ENCODE measurements around the gene TMTC2.

The TMTC2 gene

DNA sequence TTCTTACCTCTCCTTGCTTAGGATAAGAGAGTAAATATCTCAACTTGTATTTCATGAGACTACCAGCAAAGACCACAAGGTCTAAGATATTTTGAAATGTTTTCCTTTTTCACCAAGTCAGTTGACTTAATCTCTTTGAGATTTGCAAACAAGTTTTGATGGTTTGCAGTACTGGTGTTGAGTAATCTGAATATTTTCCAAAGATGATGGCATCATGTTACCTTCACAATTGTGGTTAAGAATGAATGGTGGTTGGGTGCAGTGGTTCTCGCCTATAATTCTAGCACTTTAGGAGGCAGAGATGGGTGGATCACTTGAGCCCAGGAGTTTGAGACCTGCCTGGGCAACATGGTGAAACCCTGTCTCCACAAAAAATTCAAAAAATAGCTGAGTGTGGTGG is 225.7 kb downstream of the TMTC2 start:
- H3K9me3 Mint-ChIP-seq: no peaks in the 10 kb centered on the region
- no peak overlapping the region for H3K27ac Mint-ChIP-seq
- no peaks in the 10 kb centered on the region for H3K27me3 Mint-ChIP-seq
- CTCF ChIA-PET: no interaction called here
- no peak overlapping the region for H3K4me3 Mint-ChIP-seq
- no peaks in the 10 kb centered on the region for H3K4me1 Mint-ChIP-seq
- no peak for DNase-seq
- no peaks in the 10 kb centered on the region for H3K36me3 Mint-ChIP-seq

DNA sequence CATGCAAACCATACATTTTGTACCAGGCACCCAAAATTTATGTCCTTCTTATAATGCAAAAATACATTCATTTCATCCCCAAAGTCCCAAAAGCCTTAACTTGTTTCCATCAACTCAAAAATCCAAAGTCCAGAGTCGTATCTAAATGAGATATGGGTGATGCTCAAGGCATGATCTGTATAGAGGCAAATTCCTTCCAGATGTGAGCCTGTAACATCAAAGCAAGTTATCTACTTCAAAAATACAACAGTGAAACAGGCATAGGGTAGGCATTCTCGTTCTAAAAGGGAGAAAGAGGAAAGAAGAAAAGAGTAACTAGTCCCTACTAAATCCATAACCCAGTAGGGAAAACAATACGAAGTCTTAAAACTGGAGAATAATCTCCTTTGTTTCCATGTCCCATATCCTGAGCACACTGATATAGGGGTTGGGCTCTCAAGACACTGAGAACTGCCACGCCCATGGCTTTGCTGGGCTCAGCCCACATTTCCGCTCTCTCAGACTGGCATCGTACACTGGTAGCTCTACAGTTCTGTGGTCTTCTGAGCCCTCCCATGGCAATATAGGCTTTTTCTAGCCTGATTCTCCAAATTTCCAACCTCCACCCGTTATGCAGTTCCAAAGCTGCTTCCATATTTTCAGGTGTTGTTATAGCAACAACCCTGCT is 232.8 kb downstream of the TMTC2 start:
- CTCF ChIA-PET: no interaction called here
- Mint-ChIP-seq H3K27ac (no peak overlapping the region), H3K27me3 (no peaks in the 10 kb centered on the region), H3K36me3 (no peaks in the 10 kb centered on the region), H3K4me1 (no peaks in the 10 kb centered on the region), H3K4me3 (no peak overlapping the region), H3K9me3 (no peaks in the 10 kb centered on the region)
- DNase-seq: no peak

GRCh38 chr12:82923935-82924334 is 237.2 kb downstream of the TMTC2 start:
- no peak for DNase-seq
- Mint-ChIP-seq H3K4me1 (no peaks in the 10 kb centered on the region), H3K27me3 (no peaks in the 10 kb centered on the region), H3K9me3 (no peaks in the 10 kb centered on the region), H3K4me3 (no peak overlapping the region), H3K36me3 (no peaks in the 10 kb centered on the region), H3K27ac (no peak overlapping the region)
- CTCF ChIA-PET: no interaction called here

GRCh38 chr12:82926630-82927029 is 239.9 kb downstream of the TMTC2 start:
- Mint-ChIP-seq H3K36me3 (no peaks in the 10 kb centered on the region), H3K27ac (no peak overlapping the region), H3K4me1 (no peaks in the 10 kb centered on the region), H3K9me3 (no peaks in the 10 kb centered on the region), H3K27me3 (no peaks in the 10 kb centered on the region), H3K4me3 (no peak overlapping the region)
- CTCF ChIA-PET: no interaction called here
- no peak for DNase-seq

DNA sequence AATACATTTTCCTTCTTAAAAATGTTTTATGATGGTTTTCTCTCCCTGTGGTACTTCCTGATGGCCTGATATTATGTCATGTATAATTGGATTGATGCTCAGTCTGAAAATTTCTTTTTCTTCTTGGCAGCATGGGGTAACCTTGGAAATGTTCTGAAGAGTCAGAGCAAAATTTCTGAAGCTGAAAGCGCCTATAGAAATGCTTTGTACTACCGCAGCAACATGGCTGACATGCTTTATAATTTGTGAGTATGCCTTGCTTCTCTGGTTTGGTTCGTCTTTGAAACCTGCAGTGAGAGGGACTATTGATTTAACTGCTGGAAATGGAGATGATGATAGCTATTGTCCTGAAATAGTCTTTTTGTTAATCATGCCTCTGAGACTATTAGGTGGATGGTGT is 243.6 kb downstream of the TMTC2 start:
- Mint-ChIP-seq H3K36me3 (no peaks in the 10 kb centered on the region), H3K9me3 (no peaks in the 10 kb centered on the region), H3K4me3 (no peak overlapping the region)

GRCh38 chr12:82931349-82932116 is 244.8 kb downstream of the TMTC2 start:
- H3K4me3 Mint-ChIP-seq: no peak overlapping the region
- no peaks in the 10 kb centered on the region for H3K27me3 Mint-ChIP-seq
- CTCF ChIA-PET: no interaction called here
- H3K36me3 Mint-ChIP-seq: no peaks in the 10 kb centered on the region
- no peaks in the 10 kb centered on the region for H3K4me1 Mint-ChIP-seq
- no peak for DNase-seq
- H3K27ac Mint-ChIP-seq: no peak overlapping the region
- no peaks in the 10 kb centered on the region for H3K9me3 Mint-ChIP-seq

More for the DNA sequence above, 243.6 kb downstream of the TMTC2 start:
- Mint-ChIP-seq H3K27me3 (no peaks in the 10 kb centered on the region), H3K27ac (no peak overlapping the region), H3K4me1 (no peaks in the 10 kb centered on the region)
- DNase-seq: no peak
- CTCF ChIA-PET: no interaction called here

- CTCF ChIA-PET: no interaction called here
- H3K4me1 Mint-ChIP-seq: no peaks in the 10 kb centered on the region
- H3K9me3 Mint-ChIP-seq: no peaks in the 10 kb centered on the region
- H3K36me3 Mint-ChIP-seq: no peaks in the 10 kb centered on the region
- H3K27ac Mint-ChIP-seq: no peak overlapping the region
- H3K4me3 Mint-ChIP-seq: no peak overlapping the region
- H3K27me3 Mint-ChIP-seq: no peaks in the 10 kb centered on the region
- no peak for DNase-seq
These were observed 250.4 kb downstream of the TMTC2 start for GRCh38 chr12:82937151-82937550.

GRCh38 chr12:82942521-82942920 is 255.8 kb downstream of the TMTC2 start:
- H3K27ac Mint-ChIP-seq: no peak overlapping the region
- no peak for DNase-seq

GRCh38 chr12:82942991-82943401 is 256.3 kb downstream of the TMTC2 start:
- no peak overlapping the region for H3K27ac Mint-ChIP-seq
- CTCF ChIA-PET: no interaction called here

More at GRCh38 chr12:82942521-82942920, 255.8 kb downstream of the TMTC2 start:
- H3K9me3 Mint-ChIP-seq: no peaks in the 10 kb centered on the region
- CTCF ChIA-PET: no interaction called here
- no peaks in the 10 kb centered on the region for H3K4me1 Mint-ChIP-seq
- no peak overlapping the region for H3K4me3 Mint-ChIP-seq
- no peaks in the 10 kb centered on the region for H3K27me3 Mint-ChIP-seq
- no peaks in the 10 kb centered on the region for H3K36me3 Mint-ChIP-seq

GRCh38 chr12:82948491-82948890 is 261.8 kb downstream of the TMTC2 start:
- no peak overlapping the region for H3K27ac Mint-ChIP-seq
- H3K9me3 Mint-ChIP-seq: peaks cover 2% of the 10 kb centered on the region
- H3K4me3 Mint-ChIP-seq: no peak overlapping the region
- CTCF ChIA-PET: no interaction called here
- no peaks in the 10 kb centered on the region for H3K36me3 Mint-ChIP-seq
- no peak for DNase-seq
- no peaks in the 10 kb centered on the region for H3K27me3 Mint-ChIP-seq
- no peaks in the 10 kb centered on the region for H3K4me1 Mint-ChIP-seq

More at GRCh38 chr12:82942991-82943401, 256.3 kb downstream of the TMTC2 start:
- H3K36me3 Mint-ChIP-seq: no peaks in the 10 kb centered on the region
- H3K4me3 Mint-ChIP-seq: no peak overlapping the region
- peaks cover 2% of the 10 kb centered on the region for H3K9me3 Mint-ChIP-seq
- no peaks in the 10 kb centered on the region for H3K27me3 Mint-ChIP-seq
- DNase-seq: no peak
- H3K4me1 Mint-ChIP-seq: no peaks in the 10 kb centered on the region

DNA sequence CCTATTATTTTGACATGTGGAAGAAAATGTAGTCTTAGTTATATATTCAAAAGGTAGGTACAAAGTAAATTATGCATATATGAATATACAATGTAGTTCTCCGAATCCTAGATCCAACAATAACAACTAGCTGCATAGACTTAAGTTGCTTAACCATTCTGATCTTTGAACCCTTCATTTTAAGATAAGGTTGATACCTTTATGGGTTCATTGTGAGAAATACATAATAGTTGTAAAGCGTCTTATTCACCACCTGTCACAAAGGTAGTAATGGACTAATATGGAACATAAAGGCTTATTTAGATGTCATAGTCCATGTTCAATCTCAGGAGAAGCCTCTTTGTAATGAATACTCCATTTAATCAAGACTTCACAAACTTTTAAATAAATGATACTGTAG is 263.6 kb downstream of the TMTC2 start:
- Mint-ChIP-seq H3K27me3 (no peaks in the 10 kb centered on the region), H3K36me3 (no peaks in the 10 kb centered on the region), H3K27ac (no peak overlapping the region), H3K4me1 (no peaks in the 10 kb centered on the region), H3K9me3 (peaks cover 2% of the 10 kb centered on the region), H3K4me3 (no peak overlapping the region)
- CTCF ChIA-PET: no interaction called here
- DNase-seq: no peak

- Mint-ChIP-seq H3K4me3 (no peak overlapping the region), H3K9me3 (no peaks in the 10 kb centered on the region), H3K36me3 (no peaks in the 10 kb centered on the region), H3K27ac (no peak overlapping the region), H3K4me1 (no peaks in the 10 kb centered on the region), H3K27me3 (no peaks in the 10 kb centered on the region)
- CTCF ChIA-PET: no interaction called here
- no peak for DNase-seq
These were observed 266.2 kb downstream of the TMTC2 start for GRCh38 chr12:82952946-82953345.

DNA sequence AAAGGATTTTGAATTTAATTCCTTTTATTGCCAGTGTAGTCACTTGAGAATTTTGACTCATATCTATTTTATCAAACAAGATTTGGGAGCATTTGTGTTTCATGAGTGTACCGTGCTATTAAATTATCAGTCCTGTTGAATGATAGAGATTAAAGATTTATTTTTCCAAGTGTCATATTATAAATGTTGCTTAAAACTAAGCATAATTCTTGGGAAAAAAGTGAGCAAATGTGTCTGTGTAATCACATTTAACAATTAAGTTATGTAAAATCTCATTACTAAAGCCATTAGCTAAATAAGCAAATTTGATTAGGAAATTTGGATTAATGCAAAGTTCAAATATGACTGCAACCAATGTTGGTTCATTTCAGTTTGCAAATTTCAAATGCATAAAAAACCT is 266.7 kb downstream of the TMTC2 start:
- Mint-ChIP-seq H3K4me1 (no peaks in the 10 kb centered on the region), H3K4me3 (no peak overlapping the region), H3K36me3 (no peaks in the 10 kb centered on the region), H3K27me3 (no peaks in the 10 kb centered on the region), H3K9me3 (no peaks in the 10 kb centered on the region), H3K27ac (no peak overlapping the region)
- CTCF ChIA-PET: no interaction called here
- no peak for DNase-seq

GRCh38 chr12:82954064-82954463 is 267.4 kb downstream of the TMTC2 start:
- Mint-ChIP-seq H3K9me3 (no peaks in the 10 kb centered on the region), H3K4me1 (no peaks in the 10 kb centered on the region), H3K4me3 (no peak overlapping the region), H3K36me3 (no peaks in the 10 kb centered on the region), H3K27ac (no peak overlapping the region), H3K27me3 (no peaks in the 10 kb centered on the region)
- CTCF ChIA-PET: no interaction called here
- DNase-seq: no peak

- H3K4me1 Mint-ChIP-seq: no peaks in the 10 kb centered on the region
- no peaks in the 10 kb centered on the region for H3K36me3 Mint-ChIP-seq
- H3K27ac Mint-ChIP-seq: no peak overlapping the region
- H3K9me3 Mint-ChIP-seq: no peaks in the 10 kb centered on the region
- CTCF ChIA-PET: no interaction called here
- no peaks in the 10 kb centered on the region for H3K27me3 Mint-ChIP-seq
- H3K4me3 Mint-ChIP-seq: no peak overlapping the region
- no peak for DNase-seq
These were observed 267.9 kb downstream of the TMTC2 start for GRCh38 chr12:82954572-82954971.
